PC-3 (cell line): ENCODE measurements around the gene GET3. TPM values are rescaled to one million over a fixed set of nuclear protein-coding genes. Genes with fewer than 3 reads are reported as not detected.

Experiments
- ATAC-seq: fragments of 200-7000 bp; cut with Tn5 transposase; 2 replicates; pipeline ENCODE4 v1.9.1; 2020; ENCODE audit warnings: mild to moderate bottlenecking, moderate library complexity
- BruUV-seq: library from RNA; stranded (reverse); fragments of 400-500 nt; replicated peaks from 2 replicates; lab custom pipeline; 2021; lab: Mats Ljungman, UMichigan
- CTCF ChIA-PET: fragments of 300-600 bp; sonication (Branson Sonifier 250); formaldehyde crosslinking; loops from one replicate; lab custom pipeline; 2022; ENCODE audit warnings: antibody characterized with exemption; lab: Charles Lee
- POLR2A ChIA-PET: fragments of 300-600 bp; sonication (Branson Sonifier 250); formaldehyde crosslinking; loops from one replicate; lab custom pipeline; 2022; ENCODE audit warnings: antibody characterized with exemption; ENCODE audit not compliant: unreplicated experiment; lab: Charles Lee
- DNase-seq: peaks from one replicate; pipeline ENCODE4 v3.0.0-alpha.2; 2015
- H2AFZ ChIP-seq: fragments of 300-600 bp; sonication (generic); 2 replicates; pipeline ENCODE4 v1.6.0; 2016; ENCODE audit warnings: antibody characterized with exemption, low read length
- H3F3A ChIP-seq: fragments of 300-600 bp; sonication (generic); one replicate; pipeline ENCODE4 v1.6.0; 2017; ENCODE audit warnings: antibody characterized with exemption, low read length, control low read depth, mild to moderate bottlenecking; ENCODE audit not compliant: unreplicated experiment
- H3K27ac ChIP-seq: fragments of 300-600 bp; sonication (generic); 2 replicates; pipeline ENCODE4 v1.5.1; 2016; ENCODE audit warnings: mild to moderate bottlenecking, low read length
- H3K27me3 ChIP-seq: fragments of 300-600 bp; sonication (generic); 2 replicates; pipeline ENCODE4 v1.6.1; 2016; ENCODE audit warnings: low read length, mixed read lengths
- H3K36me3 ChIP-seq: fragments of 300-600 bp; sonication (generic); 2 replicates; pipeline ENCODE4 v1.6.1; 2016; ENCODE audit warnings: low read depth, mixed run types, low read length, mixed read lengths
- H3K4me1 ChIP-seq: fragments of 300-600 bp; sonication (generic); 2 replicates; pipeline ENCODE4 v1.5.1; 2016; ENCODE audit warnings: low read length; ENCODE audit not compliant: insufficient read depth
- H3K4me2 ChIP-seq: fragments of 300-600 bp; sonication (generic); 2 replicates; pipeline ENCODE4 v1.6.0; 2016; ENCODE audit warnings: low read length
- H3K4me3 ChIP-seq: fragments of 300-600 bp; sonication (generic); 2 replicates; pipeline ENCODE4 v1.5.1; 2016; ENCODE audit warnings: mild to moderate bottlenecking, low read length, mixed read lengths
- H3K79me2 ChIP-seq: fragments of 300-600 bp; sonication (generic); 2 replicates; pipeline ENCODE4 v1.6.1; 2017; ENCODE audit warnings: low read length, mixed read lengths
- H3K9ac ChIP-seq: fragments of 300-600 bp; sonication (generic); 2 replicates; pipeline ENCODE4 v1.6.0; 2016; ENCODE audit warnings: mild to moderate bottlenecking, low read length
- H3K9me2 ChIP-seq: fragments of 300-600 bp; sonication (generic); replicated peaks from 2 replicates; pipeline ENCODE4 v1.6.1; 2016; ENCODE audit warnings: mixed run types, low read length, mixed read lengths
- H3K9me3 ChIP-seq: fragments of 300-600 bp; sonication (generic); 2 replicates; pipeline ENCODE4 v1.6.1; 2016; ENCODE audit warnings: low read length, mixed read lengths
- H4K20me1 ChIP-seq: fragments of 300-600 bp; sonication (generic); 2 replicates; pipeline ENCODE4 v1.6.1; 2016; ENCODE audit warnings: low read length, mixed read lengths
- EZH2 ChIP-seq: fragments of 300-600 bp; sonication (generic); IDR thresholded peaks from one replicate; pipeline ENCODE4 v1.6.1; 2017; ENCODE audit warnings: antibody characterized with exemption, mild to moderate bottlenecking, low read length; ENCODE audit not compliant: unreplicated experiment
- EZH2phosphoT487 ChIP-seq: fragments of 300-600 bp; sonication (generic); IDR thresholded peaks from 2 replicates; pipeline ENCODE4 v1.6.1; 2018; ENCODE audit warnings: mild to moderate bottlenecking, antibody characterized with exemption, low read length, borderline replicate concordance
- intact Hi-C: fragments of 100-400 bp; cut with micrococcal nuclease; formaldehyde crosslinking; loops from 2 replicates; pipeline ENCODE4 v1.9.0; 2023
- total RNA-seq: library from RNA; depleted of rRNA; stranded (reverse); fragments of >200 nt; gene quantifications from 2 replicates; pipeline ENCODE4 v1.2.3, GENCODE V29; 2014
- TF ChIP-seq, protein P1 (sequence below): fragments of 300-600 bp; sonication (generic); conservative IDR thresholded peaks from 2 replicates; pipeline ENCODE4 v1.5.1; 2017; ENCODE audit warnings: antibody characterized with exemption, low read depth, mild to moderate bottlenecking, low read length

Gene GET3
- total RNA-seq, 1 experiment from 2014 or later, result 264 TPM

GRCh38 chr19:12791345-12792050 lies 54.2 kb downstream of the GET3 start, which contains the start of gene JUNB:
Gene JUNB (plus strand): TSS chr19:12791486. CDS start chr19:12791772, 286 bp downstream.
- intact Hi-C loops, result no loop called here
- peaks cover 50% of the 10 kb centered on the region for H3K4me1 ChIP-seq
- no peaks in the 10 kb centered on the region for H3K27me3 ChIP-seq

DNA sequence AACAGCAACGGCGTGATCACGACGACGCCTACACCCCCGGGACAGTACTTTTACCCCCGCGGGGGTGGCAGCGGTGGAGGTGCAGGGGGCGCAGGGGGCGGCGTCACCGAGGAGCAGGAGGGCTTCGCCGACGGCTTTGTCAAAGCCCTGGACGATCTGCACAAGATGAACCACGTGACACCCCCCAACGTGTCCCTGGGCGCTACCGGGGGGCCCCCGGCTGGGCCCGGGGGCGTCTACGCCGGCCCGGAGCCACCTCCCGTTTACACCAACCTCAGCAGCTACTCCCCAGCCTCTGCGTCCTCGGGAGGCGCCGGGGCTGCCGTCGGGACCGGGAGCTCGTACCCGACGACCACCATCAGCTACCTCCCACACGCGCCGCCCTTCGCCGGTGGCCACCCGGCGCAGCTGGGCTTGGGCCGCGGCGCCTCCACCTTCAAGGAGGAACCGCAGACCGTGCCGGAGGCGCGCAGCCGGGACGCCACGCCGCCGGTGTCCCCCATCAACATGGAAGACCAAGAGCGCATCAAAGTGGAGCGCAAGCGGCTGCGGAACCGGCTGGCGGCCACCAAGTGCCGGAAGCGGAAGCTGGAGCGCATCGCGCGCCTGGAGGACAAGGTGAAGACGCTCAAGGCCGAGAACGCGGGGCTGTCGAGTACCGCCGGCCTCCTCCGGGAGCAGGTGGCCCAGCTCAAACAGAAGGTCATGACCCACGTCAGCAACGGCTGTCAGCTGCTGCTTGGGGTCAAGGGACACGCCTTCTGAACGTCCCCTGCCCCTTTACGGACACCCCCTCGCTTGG lies 55.0 kb downstream of the GET3 start:
- ChIA-PET CTCF (interaction anchor here (0.5 to 1.1 kb wide), 4 partner anchors 14 to 34 kb away, joined by 4 to 8 read pairs (median 5); no protein-coding TSS in a partner anchor), POLR2A (interaction anchor here (0.7 to 1.4 kb wide), 4 partner anchors 14 to 77 kb away, joined by 3 to 11 read pairs (median 6); no protein-coding TSS in a partner anchor)
- Histone ChIP-seq H4K20me1 (peaks cover 16% of the 10 kb centered on the region), H3K9me3 (no peaks in the 10 kb centered on the region), H3K4me2 (peak overlapping the region; percentile 92), H3K79me2 (peaks cover 21% of the 10 kb centered on the region), H3K9ac (peak overlapping the region; percentile 89), H3K4me1 (peaks cover 43% of the 10 kb centered on the region), H3K27me3 (no peaks in the 10 kb centered on the region), H3F3A (peaks cover 12% of the 10 kb centered on the region), H3K36me3 (no peaks in the 10 kb centered on the region), H3K9me2 (no peaks in the 10 kb centered on the region), H2AFZ (no peak overlapping the region; the same call in 1 of the 2 replicates), H3K4me3 (peak overlapping the region; percentile 90), H3K27ac (peak overlapping the region; percentile 95)
- intact Hi-C loops, result no loop called here
- ATAC-seq (no peak), DNase-seq (peak; percentile 79)
- TSS peak; percentile 64 for BruUV-seq
- TF ChIP-seq EZH2 (no peak), EZH2phosphoT487 (no peak)
- TF ChIP-seq, protein P1, sequence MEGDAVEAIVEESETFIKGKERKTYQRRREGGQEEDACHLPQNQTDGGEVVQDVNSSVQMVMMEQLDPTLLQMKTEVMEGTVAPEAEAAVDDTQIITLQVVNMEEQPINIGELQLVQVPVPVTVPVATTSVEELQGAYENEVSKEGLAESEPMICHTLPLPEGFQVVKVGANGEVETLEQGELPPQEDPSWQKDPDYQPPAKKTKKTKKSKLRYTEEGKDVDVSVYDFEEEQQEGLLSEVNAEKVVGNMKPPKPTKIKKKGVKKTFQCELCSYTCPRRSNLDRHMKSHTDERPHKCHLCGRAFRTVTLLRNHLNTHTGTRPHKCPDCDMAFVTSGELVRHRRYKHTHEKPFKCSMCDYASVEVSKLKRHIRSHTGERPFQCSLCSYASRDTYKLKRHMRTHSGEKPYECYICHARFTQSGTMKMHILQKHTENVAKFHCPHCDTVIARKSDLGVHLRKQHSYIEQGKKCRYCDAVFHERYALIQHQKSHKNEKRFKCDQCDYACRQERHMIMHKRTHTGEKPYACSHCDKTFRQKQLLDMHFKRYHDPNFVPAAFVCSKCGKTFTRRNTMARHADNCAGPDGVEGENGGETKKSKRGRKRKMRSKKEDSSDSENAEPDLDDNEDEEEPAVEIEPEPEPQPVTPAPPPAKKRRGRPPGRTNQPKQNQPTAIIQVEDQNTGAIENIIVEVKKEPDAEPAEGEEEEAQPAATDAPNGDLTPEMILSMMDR, result no peak

More at GRCh38 chr19:12791345-12792050, 54.2 kb downstream of the GET3 start, which contains the start of gene JUNB:
- H4K20me1 ChIP-seq, result peaks cover 16% of the 10 kb centered on the region
- DNase-seq, result peak; percentile 99
- CTCF ChIA-PET, result interaction anchor here (0.5 to 1.1 kb wide), 3 partner anchors 9 to 33 kb away, joined by 5 to 8 read pairs (median 5); no protein-coding TSS in a partner anchor
- no peaks in the 10 kb centered on the region for H3K9me3 ChIP-seq
- no peaks in the 10 kb centered on the region for H3K36me3 ChIP-seq
- peaks cover 12% of the 10 kb centered on the region for H3F3A ChIP-seq
- H3K79me2 ChIP-seq, result peaks cover 21% of the 10 kb centered on the region
- peak within 1 kb of the TSS; percentile 92 for H3K4me2 ChIP-seq
- TF ChIP-seq EZH2phosphoT487 (peak; percentile 98), EZH2 (no peak)
- TF ChIP-seq, protein P1, result no peak
- peak within 1 kb of the TSS; percentile 90 for H3K4me3 ChIP-seq
- H3K9me2 ChIP-seq, result no peaks in the 10 kb centered on the region
- peak within 1 kb of the TSS; percentile 89 for H3K9ac ChIP-seq
- ATAC-seq, result peak; percentile 43
- BruUV-seq, result no TSS peak
- H3K27ac ChIP-seq, result peak within 1 kb of the TSS; percentile 95
- POLR2A ChIA-PET, result interaction anchor here (0.6 to 1.4 kb wide), 5 partner anchors 13 to 483 kb away, joined by 3 to 13 read pairs (median 8); no protein-coding TSS in a partner anchor
- peak within 1 kb of the TSS; percentile 70 for H2AFZ ChIP-seq
